Diencephalon (tissue), 1 donor: ENCODE results near the gene ATL2. TPM values are rescaled to one million over a fixed set of nuclear protein-coding genes. Genes with fewer than 3 reads are reported as not detected.

Experiments
- total RNA-seq: library from RNA; depleted of rRNA; stranded (reverse); fragments of >200 nt; gene quantifications from one replicate; pipeline ENCODE4 v1.2.3, GENCODE V29; 2014

Gene ATL2
- total RNA-seq, result 84.7 TPM

GRCh38 chr2:38377050-38377828 is at the start of gene ATL2:
Gene ATL2, minus strand, starts transcription at chr2:38377273. Its CDS starts 13 bp downstream, at chr2:38377260.

Other genes with a start within 250 kb of the ATL2 start
- 98.7 TPM for gene HNRNPLL, start 225.7 kb upstream of the ATL2 start, total RNA-seq